IPS-18c (cell line): Measurements from ENCODE around the gene KIRREL3.
"Not testable (repeated sequence)": the region's sequence is repeated elsewhere in the genome, so short reads cannot be mapped to it uniquely, and the experiment has no call there.

Source experiments
- H3K4me3 ChIP-seq: 2 replicates; pipeline ENCODE4 v1.7.0; 2013; ENCODE audit warnings: low read depth, mild to moderate bottlenecking, low read length, moderate library complexity; ENCODE audit not compliant: insufficient read depth
- H3K9me3 ChIP-seq: one replicate; pipeline ENCODE4 v1.6.1; 2013; ENCODE audit warnings: mild to moderate bottlenecking, low read length, moderate library complexity; ENCODE audit not compliant: control insufficient read depth, insufficient read depth

Gene KIRREL3

GRCh38 chr11:126391970-126392632 is 608.5 kb downstream of the KIRREL3 start:
- H3K4me3 ChIP-seq: no peak overlapping the region
- H3K9me3 ChIP-seq: no peaks in the 10 kb centered on the region

- no peak overlapping the region for H3K4me3 ChIP-seq
- no peaks in the 10 kb centered on the region for H3K9me3 ChIP-seq
Observed at GRCh38 chr11:126391286-126391954, 609.1 kb downstream of the KIRREL3 start.

GRCh38 chr11:126390272-126390867 is 610.2 kb downstream of the KIRREL3 start:
- no peak overlapping the region for H3K4me3 ChIP-seq
- no peaks in the 10 kb centered on the region for H3K9me3 ChIP-seq

- no peak overlapping the region for H3K4me3 ChIP-seq
- H3K9me3 ChIP-seq: no peaks in the 10 kb centered on the region
Observed at GRCh38 chr11:126387857-126388256, 612.7 kb downstream of the KIRREL3 start.

GRCh38 chr11:126386729-126387071 is 613.9 kb downstream of the KIRREL3 start:
- not testable (repeated sequence) for H3K9me3 ChIP-seq, H3K4me3 ChIP-seq

- H3K4me3 ChIP-seq: no peak overlapping the region
- H3K9me3 ChIP-seq: no peaks in the 10 kb centered on the region
Observed at GRCh38 chr11:126385991-126386728, 614.4 kb downstream of the KIRREL3 start.

- Histone ChIP-seq H3K4me3 (no peak overlapping the region), H3K9me3 (no peaks in the 10 kb centered on the region)
Observed at GRCh38 chr11:126384449-126385070, 616.0 kb downstream of the KIRREL3 start.

GRCh38 chr11:126383339-126384335 is 616.9 kb downstream of the KIRREL3 start:
- Histone ChIP-seq H3K4me3 (no peak overlapping the region), H3K9me3 (no peaks in the 10 kb centered on the region)

GRCh38 chr11:126382641-126383040 is 617.9 kb downstream of the KIRREL3 start:
- not testable (repeated sequence) for H3K4me3 ChIP-seq

GRCh38 chr11:126381960-126382359 is 618.6 kb downstream of the KIRREL3 start:
- H3K4me3 ChIP-seq, H3K9me3 ChIP-seq: not testable (repeated sequence)

More at GRCh38 chr11:126382641-126383040, 617.9 kb downstream of the KIRREL3 start:
- not testable (repeated sequence) for H3K9me3 ChIP-seq

GRCh38 chr11:126380909-126381308 is 619.7 kb downstream of the KIRREL3 start:
- Histone ChIP-seq H3K4me3 (no peak overlapping the region), H3K9me3 (no peaks in the 10 kb centered on the region)

GRCh38 chr11:126378763-126379162 is 621.8 kb downstream of the KIRREL3 start:
- Histone ChIP-seq H3K4me3 (no peak overlapping the region), H3K9me3 (no peaks in the 10 kb centered on the region)

- H3K9me3 ChIP-seq: no peaks in the 10 kb centered on the region
- H3K4me3 ChIP-seq: no peak overlapping the region
Observed at GRCh38 chr11:126375726-126376125, 624.8 kb downstream of the KIRREL3 start.

GRCh38 chr11:126374562-126375300 is 625.8 kb downstream of the KIRREL3 start:
- not testable (repeated sequence) for H3K9me3 ChIP-seq

GRCh38 chr11:126373389-126374066 is 627.0 kb downstream of the KIRREL3 start:
- H3K4me3 ChIP-seq, H3K9me3 ChIP-seq: not testable (repeated sequence)

More at GRCh38 chr11:126374562-126375300, 625.8 kb downstream of the KIRREL3 start:
- H3K4me3 ChIP-seq: not testable (repeated sequence)
